CD4-positive, alpha-beta T cell treated with Interleukin-2 at 100 ng/mL for 4 hours (primary cell): ENCODE measurements around the gene SPPL2B.
"Not testable (repeated sequence)": the region's sequence is repeated elsewhere in the genome, so short reads cannot be mapped to it uniquely, and the experiment has no call there.

Experiments
- DNase-seq: peaks from one replicate; pipeline ENCODE4 v3.0.0-alpha.2; 2020; ENCODE audit warnings: low spot score

The SPPL2B gene

GRCh38 chr19:2382530-2383222 lies 54.2 kb downstream of the SPPL2B start:
- no peak for DNase-seq

GRCh38 chr19:2385053-2385721 lies 56.7 kb downstream of the SPPL2B start:
- no peak for DNase-seq

- DNase-seq = no peak
These were observed 59.1 kb downstream of the SPPL2B start for GRCh38 chr19:2387367-2388288.

GRCh38 chr19:2389594-2389993 lies 61.1 kb downstream of the SPPL2B start:
- no peak for DNase-seq

- DNase-seq = peak; percentile 71
These were observed 62.7 kb downstream of the SPPL2B start for GRCh38 chr19:2391118-2391725.

- no peak for DNase-seq
These were observed 63.9 kb downstream of the SPPL2B start for GRCh38 chr19:2392366-2392765.

GRCh38 chr19:2392899-2393298 lies 64.4 kb downstream of the SPPL2B start:
- DNase-seq = not testable (repeated sequence)

GRCh38 chr19:2394054-2394441 lies 65.6 kb downstream of the SPPL2B start:
- no peak for DNase-seq

GRCh38 chr19:2394442-2395292 lies 66.2 kb downstream of the SPPL2B start:
- no peak for DNase-seq

- not testable (repeated sequence) for DNase-seq
These were observed 66.9 kb downstream of the SPPL2B start for GRCh38 chr19:2395293-2395829.

GRCh38 chr19:2397173-2397572 lies 68.7 kb downstream of the SPPL2B start:
- not testable (repeated sequence) for DNase-seq

GRCh38 chr19:2398735-2399305 lies 70.3 kb downstream of the SPPL2B start:
- no peak for DNase-seq

GRCh38 chr19:2399582-2399981 lies 71.1 kb downstream of the SPPL2B start:
- no peak for DNase-seq
